ENCODE measurements around the gene UBE3C. TPM values are rescaled to one million over a fixed set of nuclear protein-coding genes. Genes with fewer than 3 reads are reported as not detected.
"Not testable (repeated sequence)": the region's sequence is repeated elsewhere in the genome, so short reads cannot be mapped to it uniquely, and the experiment has no call there.

UBE3C gene
- total RNA-seq, 1 experiment from 2014 or later, result 93.2 TPM

DNA sequence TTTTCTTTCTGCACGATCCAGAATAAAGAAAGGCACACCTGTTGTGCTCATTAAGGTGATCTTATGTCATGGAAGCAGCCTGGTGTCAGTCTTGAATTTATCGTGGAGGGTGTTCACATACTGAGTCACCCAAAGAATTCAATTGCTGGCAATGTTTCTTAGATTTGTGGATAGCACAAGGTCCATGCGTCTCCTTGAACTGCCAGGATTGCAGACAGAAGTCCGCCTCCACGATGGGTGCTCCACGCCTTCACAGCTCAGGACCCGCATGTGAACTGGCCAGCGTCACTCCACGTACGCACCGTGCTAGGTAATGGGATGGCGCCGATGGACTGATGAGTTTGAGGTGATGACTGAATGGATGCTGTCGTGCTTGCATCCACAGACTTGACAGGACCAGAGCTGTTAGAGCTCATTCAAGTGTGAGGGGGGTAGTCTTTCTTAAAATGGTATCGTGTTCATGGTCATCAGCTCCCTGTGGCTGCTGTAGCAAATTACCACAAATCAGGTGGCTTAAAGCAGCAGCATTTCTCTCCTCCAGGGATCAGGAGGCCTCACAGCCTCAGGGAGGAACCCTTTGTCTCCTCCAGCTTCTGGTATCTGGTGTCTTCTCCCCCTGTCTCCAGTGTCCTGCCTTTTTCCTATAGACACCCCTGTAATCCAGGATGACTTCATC is 132.7 kb downstream of the UBE3C start:
- DNase-seq (ENCODE audit: low read depth), result no peak

DNA sequence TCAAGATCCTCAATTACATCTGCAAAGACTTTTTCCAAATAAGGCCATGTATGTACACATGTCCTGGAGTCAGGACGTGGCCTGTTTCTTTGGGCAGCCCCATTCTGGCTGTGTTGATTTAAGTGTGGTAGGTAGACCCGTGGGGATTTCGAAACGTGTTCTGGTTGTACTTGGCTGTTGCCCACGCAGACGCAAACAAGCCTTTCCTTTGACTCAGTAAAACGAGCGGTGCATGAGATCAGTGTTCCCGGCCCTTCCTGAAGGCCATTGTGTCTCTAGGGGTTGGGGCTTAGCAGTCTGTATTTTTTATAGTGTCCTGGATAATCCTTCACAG is 133.2 kb downstream of the UBE3C start:
- peak; percentile 55 for DNase-seq (ENCODE audit: low read depth)

DNA sequence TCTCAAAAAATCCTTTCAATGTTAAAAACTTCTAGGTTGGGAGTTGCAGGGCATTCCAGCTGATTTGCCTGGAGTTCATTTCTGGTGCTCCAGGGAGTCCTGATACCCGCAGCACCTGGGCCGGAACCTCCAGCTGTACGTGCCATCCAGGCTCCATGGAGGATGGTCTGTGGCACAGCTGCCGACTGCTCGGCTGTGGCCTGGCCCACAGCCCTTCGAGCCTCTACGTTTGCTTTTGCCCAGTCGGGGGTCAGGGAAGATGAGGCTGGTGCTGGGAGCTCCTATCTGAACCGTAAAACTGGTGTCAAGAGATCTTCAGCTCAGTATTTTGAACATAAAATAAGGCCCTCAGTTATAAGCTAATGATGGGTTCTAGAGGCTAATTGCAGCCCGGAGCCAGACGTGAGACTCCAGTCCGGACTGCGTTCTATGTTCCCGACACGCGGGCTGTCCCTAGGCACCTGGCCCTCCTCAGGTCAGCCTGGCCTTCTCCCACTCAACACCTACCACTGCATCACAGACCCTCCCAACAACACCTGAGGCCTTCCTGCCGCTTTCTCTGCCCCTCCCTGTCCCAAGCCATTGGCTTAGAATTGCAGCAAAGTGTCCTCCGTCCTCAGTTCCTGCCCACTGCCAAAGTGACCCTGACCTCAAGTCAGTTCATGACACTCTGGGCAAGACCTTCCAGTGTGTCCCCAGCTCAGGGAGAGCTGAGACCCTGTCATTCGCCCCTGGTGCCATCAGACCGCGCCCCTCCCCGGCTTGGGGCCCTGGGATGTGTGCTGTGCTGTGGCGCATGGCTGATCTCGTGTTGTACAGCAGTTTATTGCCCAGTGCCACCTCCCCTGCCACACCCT is 133.9 kb downstream of the UBE3C start:
- DNase-seq (ENCODE audit: low read depth), result no peak

DNA sequence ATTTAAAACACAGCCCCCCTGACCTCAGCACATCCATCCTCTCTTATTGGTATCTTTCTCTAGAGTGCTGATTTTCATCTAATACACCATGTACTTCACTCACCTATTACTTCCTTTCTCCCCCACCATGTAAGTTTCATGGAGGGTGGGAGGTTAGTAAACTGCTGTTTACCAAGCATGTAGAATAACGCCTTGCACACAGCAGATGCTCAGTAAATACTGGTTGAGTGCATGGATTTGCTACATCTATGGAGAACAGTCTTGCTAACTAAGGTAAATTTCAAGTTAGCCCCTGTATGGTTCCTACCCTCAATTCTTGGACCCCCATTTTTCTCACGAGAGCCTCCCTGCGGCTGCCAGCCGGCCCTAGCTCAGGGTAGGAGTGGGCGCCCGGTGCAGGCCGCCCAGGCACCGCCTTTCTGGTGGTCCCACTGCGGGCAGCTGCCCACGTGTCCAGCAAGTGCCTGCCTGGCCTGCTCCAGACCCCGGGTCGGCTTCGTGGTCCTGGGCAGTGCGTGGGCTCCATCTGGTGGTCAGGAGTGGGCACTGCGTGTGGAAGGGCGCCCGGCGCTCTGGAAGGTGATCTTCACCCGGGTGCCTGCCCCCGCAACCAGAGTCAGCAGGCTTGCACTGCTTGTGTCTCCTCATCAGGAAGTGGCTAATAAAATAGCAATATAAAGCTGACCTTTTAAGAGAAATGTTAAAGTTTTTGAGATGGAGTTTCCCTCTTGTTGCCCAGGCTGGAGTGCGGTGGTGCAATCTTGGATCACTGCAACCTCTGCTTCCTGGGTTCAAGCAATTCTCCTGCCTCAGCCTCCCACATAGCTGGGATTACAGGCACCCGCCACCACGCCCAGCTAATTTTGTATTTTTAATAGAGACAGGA is 134.7 kb downstream of the UBE3C start:
- DNase-seq (ENCODE audit: low read depth), result peak; percentile 79

DNA sequence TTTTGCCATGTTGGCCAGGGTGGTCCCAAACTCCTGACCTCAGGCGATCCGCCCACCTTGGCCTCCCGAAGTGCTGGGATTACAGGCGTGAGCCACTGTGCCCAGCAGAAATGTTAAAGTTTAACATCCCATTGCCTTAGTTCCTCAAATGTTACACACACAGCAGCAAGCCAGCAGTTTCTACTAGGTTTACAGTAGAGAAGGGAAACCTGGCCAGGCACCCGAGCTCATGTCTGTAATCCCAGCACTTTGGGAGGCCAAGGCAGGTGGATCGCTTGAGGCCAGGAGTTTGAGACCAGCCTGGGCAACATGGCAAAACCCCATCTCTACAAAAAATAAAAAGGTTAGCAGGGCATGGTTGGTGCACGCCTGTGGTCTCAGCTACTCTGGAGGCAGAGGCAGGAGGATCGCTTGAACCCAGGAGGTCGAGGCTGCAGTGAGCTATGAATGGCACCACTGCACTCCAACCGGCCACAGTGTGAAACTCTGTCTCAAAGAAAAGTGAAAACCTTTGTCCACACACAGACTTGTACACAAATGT is 135.4 kb downstream of the UBE3C start:
- DNase-seq (ENCODE audit: low read depth), result not testable (repeated sequence)

DNA sequence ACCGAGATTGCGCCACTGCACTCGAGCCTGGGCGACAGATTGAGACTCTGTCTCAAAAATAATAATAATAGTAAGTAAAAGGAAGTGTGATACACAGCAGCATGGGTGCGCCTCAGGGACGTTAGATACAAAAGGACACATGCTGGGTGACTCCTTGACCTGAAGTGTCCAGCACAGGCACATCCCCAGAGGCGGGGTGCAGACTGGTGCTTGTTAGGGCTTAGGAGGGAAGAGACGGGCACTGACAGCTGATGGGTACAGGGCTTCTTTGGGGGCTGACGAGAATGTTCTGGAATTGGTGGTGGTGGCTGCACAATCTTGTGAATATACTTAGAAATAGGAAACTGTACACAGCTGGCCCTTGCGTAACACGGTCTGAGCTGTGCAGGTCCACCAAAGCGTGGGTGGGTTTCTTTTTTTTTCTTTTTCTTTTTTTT is 136.3 kb downstream of the UBE3C start:
- no peak for DNase-seq (ENCODE audit: low read depth)

DNA sequence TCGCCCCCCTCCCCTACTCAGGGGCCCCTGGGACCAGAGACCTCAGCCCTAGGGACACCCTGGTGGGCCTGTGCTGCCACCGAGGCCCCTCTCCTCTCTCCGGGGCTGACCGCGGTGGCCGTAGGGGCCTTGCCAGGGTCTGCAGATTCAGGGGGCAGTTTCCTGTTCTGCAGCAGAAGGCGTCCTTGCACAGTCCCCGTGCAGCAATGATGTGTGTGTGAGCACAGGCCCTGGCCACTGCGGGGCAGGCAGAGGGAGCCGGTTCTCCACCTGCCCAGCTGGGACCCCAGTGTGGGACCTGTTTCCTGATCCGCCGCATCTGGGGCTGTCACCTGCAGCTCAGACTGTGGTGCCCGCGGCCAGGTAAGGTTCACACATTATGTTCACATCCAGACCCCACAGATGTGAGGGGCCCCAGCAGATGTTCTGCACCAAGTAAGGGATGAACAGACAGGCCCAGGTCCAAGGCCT is 137.4 kb downstream of the UBE3C start:
- DNase-seq (ENCODE audit: low read depth), result no peak

DNA sequence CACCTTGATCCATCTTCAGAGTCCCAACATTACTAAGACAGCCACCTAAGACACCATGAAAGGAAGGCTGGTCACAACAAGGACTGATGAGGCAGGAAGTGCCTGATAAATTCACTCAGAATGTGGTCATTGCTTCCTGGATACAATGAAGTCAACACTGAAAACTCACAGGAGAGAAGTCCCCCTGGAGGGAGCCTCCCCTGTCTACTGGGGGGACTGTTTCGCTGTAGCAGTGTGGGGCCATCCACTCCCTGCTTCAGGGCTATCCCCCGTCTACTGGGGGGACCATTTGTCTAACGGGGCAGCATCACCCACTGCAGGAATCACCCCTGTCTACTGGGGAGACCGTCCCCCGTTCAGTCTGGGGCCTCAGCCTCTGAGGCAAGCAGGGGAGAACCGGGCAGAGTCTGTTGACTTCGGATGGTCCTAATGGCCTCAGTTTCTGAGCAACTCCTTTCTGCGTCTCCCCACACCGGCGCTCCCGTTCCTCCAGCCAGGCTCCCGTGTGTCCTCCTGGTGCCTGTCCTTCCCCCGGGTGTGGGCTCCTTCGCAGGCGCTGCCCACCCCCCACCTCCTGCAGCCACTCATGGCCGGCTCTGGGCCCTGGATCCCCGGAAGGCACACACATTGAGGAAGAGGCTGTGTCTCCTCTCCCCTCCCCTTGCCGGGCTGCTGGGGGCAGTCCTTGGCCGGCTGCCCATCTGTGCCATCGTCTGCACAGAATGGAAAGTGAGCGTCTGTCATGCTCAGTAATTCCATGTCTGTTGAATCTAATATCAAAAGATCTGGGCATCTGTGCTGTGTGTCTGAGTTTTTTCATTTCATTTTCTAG is 138.2 kb downstream of the UBE3C start:
- peak; percentile 76 for DNase-seq (ENCODE audit: low read depth)

DNA sequence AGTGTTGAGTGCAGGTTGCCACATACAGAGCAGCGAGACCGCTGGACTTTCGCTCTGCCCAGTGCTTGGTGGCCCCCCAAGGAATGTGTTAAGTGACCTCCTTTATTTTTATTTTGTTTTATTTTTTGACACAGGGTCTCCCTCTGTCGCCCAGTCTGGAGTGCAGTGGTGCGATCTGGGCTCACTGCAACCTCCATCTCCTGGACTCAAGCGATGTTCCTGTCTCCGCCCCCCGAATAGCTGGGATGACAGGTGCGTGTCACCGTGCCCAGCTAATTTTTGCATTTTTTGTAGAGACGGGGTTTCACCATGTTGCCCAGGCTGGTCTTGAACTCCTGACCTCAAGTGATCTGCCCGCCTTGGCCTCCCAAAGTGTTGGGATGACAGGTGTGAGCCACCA is 138.8 kb downstream of the UBE3C start:
- DNase-seq (ENCODE audit: low read depth), result not testable (repeated sequence)

DNA sequence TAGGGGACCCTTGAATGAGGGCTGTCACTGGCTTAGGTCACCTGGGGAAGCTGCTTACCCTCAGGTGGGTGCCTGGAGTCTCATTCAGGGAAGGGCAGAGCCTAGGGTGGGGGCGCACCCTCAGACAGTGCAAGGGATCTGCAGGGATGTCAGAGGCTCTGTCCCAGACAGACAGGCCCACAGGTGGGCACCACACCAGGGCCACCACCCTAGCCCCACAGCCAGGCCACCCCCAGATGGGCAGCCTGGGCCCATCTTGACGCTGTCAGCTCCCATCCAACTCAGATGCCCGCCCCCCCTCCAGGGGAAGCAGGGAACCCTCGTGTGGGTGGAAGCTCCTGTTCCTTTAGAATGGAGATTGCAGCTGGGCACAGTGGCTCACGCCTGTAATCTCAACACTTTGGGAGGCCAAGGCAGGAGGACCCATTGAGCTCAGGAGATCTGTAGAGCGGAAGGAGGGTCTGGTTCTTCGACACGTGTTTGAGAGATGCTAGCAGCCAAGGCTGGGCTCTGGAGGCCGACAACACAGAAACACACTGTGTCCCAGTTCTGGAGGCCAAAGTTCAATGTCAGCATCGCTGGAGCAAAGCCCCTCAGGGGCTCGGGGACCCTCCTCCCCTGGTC is 139.6 kb downstream of the UBE3C start:
- no peak for DNase-seq (ENCODE audit: low read depth)

DNA sequence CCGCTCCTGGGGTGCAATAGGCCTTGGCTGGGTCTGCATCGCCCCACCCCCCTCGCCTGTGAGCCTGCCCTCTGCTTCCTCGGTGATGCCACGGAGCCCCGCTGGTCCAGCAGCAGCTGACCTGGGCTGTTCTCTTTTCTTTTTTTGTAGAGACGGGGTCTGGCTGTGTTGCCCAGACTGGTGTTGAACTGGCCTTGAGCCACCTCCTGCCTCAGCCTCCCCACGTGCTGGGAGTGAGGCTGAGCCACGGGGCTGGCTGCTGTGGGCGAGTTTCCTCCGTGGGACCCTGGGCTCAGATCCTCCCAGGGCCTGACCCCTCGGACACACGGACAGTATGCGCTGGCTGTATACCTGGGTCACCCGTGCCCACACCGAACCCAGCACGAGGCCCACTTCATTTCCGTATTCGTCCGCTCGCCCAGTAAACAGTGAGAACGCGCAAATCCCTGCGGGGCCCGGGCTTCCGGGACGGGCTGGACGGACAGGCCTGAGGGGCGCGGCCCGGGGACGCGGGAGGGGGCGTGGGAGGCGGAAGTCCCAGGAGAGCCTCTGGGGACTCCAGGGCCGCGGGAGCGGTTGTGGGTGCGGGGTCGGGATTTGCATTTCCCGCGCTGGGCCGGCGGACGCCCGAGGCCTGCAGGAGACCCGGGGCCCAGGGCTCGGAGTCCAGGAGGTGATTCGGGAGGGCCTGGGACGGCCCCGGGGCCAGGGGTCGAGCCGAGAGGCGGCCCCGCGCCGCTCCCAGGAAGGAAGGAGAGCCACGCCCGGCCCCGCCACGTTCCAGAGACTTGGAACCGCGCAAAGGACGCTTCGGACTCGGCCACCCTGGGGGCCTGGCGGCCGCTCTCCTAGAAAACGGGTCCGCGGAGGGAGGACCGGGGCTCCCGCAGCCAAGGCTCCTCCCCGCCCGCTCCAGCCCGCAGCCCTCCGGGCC is 140.3 kb downstream of the UBE3C start:
- DNase-seq (ENCODE audit: low read depth), result no peak

DNA sequence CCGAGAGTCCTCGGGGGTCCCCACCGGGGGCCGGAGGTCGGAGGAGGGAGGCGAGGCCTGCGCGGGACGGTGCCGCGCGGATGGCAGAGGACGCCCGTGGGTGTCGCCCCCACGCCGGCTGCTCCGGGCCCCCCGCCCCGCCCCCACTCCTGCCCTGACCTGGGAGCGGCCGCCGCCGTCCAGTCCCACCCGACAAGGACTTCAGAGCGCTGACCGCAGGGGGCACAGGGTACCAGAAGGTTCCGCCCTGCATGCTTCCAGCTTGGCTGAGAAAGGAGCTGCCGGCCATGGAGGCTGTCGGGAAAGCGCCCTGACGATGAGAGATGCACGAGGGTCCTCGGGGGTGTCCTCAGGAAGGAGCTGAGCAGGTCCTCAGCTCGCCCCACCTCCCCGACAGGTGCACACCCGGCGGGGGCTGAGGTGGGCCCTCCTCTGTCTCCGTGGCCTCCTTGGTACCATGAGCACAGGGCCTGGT is 141.1 kb downstream of the UBE3C start:
- no peak for DNase-seq (ENCODE audit: low read depth)

DNA sequence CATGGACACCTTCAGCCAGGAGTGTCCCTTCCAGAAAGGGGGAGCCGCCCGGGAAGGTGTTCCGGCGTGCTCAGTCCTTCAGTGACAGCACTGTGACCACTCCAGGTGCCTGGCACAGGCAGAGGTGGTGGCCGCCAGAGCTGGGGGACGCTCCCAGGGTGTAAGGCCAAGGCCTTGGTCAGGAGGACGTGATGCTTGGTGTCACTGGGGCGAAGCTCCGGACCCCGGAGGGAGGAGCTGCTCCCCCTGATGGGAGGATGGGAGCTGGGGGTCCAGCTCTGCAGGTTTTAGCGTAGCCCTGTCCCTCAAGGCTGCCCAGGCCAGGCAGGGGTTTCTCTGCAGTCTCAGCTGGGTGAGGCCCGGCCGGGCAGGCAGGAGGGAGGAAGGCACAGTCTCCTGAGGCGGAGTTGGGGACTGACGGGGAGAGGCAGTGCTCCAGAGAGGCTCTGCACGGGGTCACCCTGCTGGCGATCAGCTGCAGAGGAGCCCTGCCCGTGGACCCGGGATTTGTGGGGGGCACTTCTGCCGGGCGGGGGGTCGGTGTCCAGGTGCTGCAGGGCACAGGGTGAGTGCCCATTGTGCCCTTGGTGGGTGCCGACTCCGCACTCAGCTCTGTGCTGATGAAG is 141.6 kb downstream of the UBE3C start:
- DNase-seq (ENCODE audit: low read depth), result no peak

DNA sequence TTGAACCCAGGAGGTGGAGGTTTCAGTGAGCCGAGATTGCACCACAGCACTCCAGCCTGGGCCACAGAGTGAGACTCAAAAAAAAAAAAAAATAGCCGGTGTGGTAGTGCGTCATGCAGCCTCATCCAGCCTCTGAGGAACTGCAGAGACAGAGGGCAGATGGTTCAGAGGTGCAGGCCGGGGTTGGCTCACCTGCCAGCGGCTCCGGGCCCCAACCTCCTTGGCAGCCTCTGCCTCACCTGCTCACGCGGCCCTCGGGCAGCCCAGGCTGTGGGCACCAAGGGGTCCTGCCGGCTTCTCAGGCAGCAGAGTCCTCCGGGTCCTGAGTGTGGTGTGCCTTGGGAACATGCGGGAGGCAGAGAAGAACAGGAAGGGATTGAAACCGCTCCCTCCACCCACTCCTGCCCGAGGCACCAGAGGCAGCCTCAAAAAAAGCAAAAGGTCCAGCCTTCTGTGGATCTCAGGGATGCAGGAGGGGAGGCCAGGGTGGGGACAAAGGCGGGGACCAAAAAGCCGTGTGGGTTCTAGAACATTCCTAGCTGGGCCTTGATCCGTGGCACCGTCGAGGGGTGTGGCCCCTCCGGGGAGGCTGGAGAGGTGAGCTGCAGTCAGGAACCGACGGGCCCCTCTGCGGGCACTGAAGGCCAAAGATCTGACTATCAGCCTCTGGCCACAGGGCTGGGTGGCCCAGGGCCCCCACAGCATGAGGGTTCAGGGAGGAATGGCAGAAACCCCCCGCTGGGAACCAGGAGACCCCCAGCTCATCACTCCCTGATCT is 142.7 kb downstream of the UBE3C start:
- no peak for DNase-seq (ENCODE audit: low read depth)

DNA sequence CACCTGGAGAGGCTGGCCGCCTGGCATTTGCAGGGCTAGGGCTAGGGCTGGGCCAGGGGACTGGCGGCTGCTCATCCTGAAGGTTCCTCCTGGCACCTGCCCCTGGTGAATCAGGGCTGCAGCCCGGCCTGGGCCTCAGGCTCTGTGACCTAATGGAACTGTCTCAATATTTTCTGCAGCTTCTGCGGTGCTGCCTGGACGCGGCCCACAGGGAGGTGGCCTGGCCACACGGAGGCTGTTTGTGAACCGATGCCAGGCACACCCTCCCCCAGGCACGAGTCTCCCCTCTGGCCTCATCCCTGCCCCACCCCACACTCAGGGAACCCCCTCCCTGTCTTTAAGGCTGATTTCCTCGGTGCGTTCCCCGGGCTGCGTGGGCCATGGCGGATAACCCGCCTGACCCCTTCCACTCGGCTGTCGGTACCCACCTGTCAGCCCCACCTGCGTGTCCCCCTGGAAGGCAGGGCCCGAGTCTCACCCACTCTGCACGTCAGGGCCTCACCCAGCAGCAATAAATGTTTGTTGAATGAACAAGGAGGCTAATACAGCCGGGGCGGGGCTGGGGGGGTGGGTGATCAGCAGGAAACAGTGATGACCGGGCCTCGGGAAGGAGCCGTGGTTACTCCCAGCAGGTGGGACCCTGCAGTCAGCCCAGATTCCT is 143.5 kb downstream of the UBE3C start:
- no peak for DNase-seq (ENCODE audit: low read depth)

DNA sequence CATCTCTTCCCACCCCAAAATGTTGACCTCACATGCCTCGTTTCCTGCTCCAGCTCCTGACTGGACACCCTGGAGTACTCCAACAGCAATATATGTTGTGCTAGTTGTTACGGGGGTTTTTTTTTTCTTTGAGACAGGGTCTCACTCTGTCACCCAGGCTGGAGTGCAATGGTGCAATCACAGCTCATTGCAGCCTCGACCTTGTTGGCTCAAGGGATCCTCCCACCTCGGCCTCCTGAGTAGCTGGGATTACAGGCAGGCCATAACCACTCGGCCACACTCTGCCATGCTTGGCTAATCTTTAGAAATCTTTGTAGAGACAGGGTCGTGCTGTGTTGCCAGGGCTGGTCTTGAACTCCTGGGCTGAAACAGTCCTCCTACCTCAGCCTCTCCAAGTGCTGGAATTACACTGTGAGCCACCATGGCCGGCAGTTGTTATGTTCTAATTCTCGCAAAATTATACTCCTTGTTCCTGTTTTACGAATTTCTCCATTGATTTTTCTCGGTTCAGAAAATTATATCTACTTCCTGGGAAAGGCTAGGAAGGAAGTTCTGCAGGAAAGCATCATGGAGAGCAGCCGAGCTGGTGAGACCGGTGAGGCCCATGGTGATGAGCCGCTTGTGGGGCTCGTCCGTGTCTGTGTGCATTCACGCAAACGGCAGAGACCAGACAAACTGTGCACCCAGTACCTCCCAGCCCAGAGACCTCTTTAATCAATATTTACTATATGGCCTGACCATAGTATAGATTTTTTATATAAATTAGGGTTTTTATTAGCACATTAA is 145.7 kb downstream of the UBE3C start:
- DNase-seq (ENCODE audit: low read depth), result no peak
